NCI-H510A treated with DMSO at 0.1 percent for 48 hours (cell line): ENCODE measurements around the gene ZNF416.
A peak's percentile ranks its signal among the peaks of the same experiment; 100 is the strongest.

Experiments
- DNase-seq: peaks from one replicate; lab custom pipeline; 2025; lab: John Stamatoyannopoulos, UW

Gene ZNF416

DNA sequence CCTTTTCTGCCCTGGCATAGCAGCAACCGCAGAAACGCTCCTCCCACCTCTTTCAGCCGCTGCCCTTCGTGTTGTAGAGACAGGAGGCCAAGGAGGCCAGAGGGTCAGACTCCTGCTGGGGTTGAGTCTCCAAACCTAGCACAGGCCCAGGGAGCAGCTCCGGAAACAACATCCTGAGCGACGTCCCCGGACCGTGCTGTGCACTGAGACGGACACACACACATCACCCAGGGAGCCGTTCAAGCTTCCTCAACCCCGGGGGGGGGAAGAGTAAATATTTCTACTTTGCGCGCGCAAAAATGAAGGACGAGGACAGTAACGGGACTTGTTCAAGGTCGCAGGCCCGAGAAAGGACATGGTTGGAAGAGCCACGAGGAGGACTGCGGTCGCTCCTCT is 19.7 kb downstream of the ZNF416 start:
- peak; percentile 4 for DNase-seq

DNA sequence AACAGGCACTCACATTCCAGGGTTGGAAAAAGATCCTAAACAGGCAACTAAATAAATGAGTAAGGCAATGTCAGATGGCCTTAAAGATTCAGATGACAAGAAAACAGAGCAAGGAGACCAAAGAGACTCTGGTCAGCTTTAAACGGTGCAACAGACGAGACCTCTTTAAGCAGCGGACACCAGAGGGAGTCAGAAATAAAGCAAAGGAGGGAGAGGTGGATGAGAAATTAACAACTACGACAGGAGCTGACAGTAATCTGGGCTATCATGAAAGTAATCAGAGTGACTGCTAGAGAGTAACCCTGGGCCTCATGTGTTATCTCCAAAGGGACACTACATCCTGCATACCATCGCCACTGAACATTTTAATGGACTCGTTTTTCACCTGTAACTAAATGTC is 20.2 kb downstream of the ZNF416 start:
- DNase-seq: no peak

DNA sequence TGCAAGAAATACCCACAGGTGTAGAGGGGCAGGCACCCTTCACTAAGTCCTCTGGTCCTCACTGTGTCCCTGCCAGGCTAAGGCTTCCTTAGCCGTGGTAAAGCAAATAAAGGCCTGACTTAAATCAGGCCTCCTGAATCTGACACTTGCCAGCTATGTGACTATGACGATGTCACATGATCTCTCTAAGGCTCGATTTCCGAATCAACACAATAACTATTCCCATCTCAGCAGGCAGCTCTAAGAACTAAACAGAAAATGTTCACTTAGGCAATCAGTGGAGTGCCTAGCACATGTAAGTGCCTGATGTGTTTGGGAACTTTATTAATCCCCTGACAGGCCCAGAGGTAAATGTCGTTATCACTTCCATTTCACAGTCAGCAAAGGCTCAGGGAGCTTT is 21.1 kb downstream of the ZNF416 start:
- DNase-seq: no peak

DNA sequence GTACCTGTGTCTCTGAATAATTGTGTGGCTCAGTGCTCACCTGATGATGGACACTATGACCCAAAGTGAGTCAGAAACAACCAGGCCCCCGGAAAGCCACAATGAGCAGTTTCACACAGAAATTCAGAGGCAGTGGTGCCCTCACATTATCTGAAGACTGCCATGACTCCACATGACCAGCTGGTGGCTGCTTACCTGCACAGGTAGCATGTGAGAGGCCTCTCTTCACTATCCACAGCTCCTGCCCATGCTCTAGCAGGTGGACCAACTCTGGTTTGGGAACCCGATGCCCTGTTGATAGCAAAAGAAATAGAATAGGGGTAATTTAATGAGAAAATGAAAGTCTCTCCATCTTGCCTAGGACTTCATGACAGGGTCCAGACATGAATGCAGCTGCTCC is 26.3 kb downstream of the ZNF416 start:
- no peak for DNase-seq

DNA sequence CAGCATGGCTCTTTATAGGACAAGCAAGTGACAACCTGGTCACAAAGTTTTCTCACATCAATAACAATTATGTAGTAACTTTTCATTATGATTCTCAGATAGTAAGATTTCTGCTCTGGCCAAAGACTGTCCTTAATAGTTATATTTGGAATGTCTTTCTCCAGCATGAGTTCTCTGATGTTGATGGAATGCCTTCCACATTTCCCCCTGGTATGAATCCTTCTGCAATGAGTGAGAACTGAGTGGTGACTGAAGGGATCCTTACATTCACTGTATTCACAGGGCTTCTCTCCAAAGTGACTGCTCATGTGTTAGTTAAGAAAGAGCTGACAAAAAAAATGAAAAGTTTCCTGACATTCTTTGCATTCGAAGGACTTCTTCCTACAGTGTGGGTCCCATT is 32.2 kb downstream of the ZNF416 start:
- DNase-seq: no peak

DNA sequence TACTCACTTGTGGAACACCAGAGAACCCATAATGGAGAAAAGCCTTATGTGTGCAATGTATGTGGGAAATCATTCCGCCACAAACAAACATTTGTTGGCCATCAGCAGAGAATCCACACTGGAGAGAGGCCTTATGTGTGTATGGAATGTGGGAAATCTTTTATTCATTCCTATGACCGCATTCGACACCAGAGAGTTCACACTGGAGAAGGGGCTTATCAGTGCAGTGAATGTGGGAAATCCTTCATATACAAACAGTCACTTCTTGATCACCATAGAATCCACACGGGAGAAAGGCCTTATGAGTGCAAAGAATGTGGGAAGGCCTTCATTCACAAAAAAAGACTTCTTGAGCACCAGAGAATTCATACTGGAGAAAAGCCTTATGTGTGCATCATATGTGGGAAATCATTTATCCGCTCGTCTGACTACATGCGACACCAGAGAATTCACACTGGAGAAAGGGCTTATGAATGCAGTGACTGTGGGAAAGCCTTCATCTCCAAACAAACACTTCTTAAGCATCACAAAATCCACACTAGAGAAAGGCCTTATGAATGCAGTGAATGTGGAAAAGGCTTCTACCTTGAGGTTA is 40.7 kb downstream of the ZNF416 start:
- no peak for DNase-seq

DNA sequence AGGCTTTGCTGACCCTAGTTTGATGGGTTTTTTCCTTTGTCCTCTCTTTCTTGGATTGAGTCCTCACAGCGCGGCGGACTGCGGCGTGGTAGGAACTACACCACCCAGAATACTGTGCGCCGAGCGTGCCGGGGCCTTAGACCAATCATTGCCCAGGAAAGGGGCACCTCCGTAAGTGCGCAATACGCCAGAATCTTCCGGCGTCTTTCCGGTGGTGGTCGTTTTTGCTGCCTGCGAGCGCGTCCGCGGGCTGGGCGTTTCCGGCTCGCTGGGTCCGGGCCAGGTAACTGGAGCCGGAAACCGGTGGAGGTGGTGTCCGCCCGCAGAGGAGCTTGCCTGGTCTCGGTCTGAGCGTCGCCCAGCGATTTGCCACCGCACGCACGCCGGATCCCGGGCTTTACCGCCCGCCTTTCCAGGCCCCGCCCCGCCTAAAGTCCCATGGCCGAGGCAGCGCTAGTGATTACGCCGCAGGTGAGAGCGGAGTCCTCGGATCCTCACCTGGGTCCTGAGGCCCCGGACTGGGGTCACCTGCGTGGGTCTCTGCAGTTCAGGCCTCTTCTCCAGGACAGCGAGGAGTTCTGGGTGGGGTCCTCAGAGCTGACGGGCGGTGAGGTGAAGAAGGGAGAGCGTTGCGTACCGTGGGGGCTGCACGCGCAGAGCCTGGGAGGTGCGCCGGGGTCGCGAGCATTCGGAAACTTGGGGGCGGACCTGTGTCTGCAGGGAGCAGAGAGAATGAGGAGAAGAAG is 51.4 kb downstream of the ZNF416 start, which contains the start of gene ZNF549:
TSS of gene ZNF549 (plus strand) at position 221 of the 746 bp plus-strand sequence. CDS start at position 439, 218 bp downstream.
- peak; percentile 84 for DNase-seq
